H1 (cell line): ENCODE measurements around the gene PRKCZ. TPM values are rescaled to one million over a fixed set of nuclear protein-coding genes. Genes with fewer than 3 reads are reported as not detected.

Experiments
- CTCF ChIA-PET: fragments of 300-600 bp; sonication (Branson Sonifier 250); formaldehyde crosslinking; loops from one replicate; lab custom pipeline; 2021; ENCODE audit not compliant: partially characterized antibody; lab: Charles Lee
- POLR2A ChIA-PET: fragments of 300-600 bp; sonication (Branson Sonifier 250); formaldehyde crosslinking; loops from one replicate; lab custom pipeline; 2021; ENCODE audit warnings: inconsistent platforms; ENCODE audit not compliant: partially characterized antibody; lab: Charles Lee
- DNase-seq, 2 experiments: peaks; one replicate each; pipeline versions ENCODE4 v3.0.0 to v3.0.0-alpha.2; 2010 to 2022; ENCODE audit warnings: low spot score in 2 of 2, low read depth in 1 of 2, mixed read lengths in 1 of 2
- FAIRE-seq: peaks from 2 replicates; lab custom pipeline; 2011; peaks lifted over from hg19 to GRCh38; lab: Jason Lieb, UNC
- H2AFZ ChIP-seq: 2 replicates; pipeline ENCODE4 v1.8.1; 2012; ENCODE audit warnings: low read length, inconsistent platforms
- H2AK5ac ChIP-seq: 2 replicates; pipeline ENCODE4 v1.6.1; 2013; ENCODE audit warnings: low read depth, low read length
- H2BK120ac ChIP-seq: replicated peaks from 2 replicates; pipeline ENCODE3; 2013; ENCODE audit warnings: low read depth, low read length, inconsistent platforms
- H2BK12ac ChIP-seq: 2 replicates; pipeline ENCODE4 v1.6.1; 2013; ENCODE audit warnings: low read depth, low read length
- H2BK15ac ChIP-seq: 2 replicates; pipeline ENCODE4 v1.6.1; 2013; ENCODE audit warnings: low read length
- H2BK20ac ChIP-seq: 2 replicates; pipeline ENCODE4 v1.6.1; 2013; ENCODE audit warnings: low read length
- H2BK5ac ChIP-seq: 2 replicates; pipeline ENCODE4 v1.6.1; 2013; ENCODE audit warnings: low read depth, low read length
- H3K14ac ChIP-seq: 2 replicates; pipeline ENCODE4 v1.6.1; 2013; ENCODE audit warnings: inconsistent platforms; ENCODE audit not compliant: insufficient read length
- H3K18ac ChIP-seq: 2 replicates; pipeline ENCODE4 v1.6.1; 2013; ENCODE audit warnings: low read length; ENCODE audit errors: extremely low read depth
- H3K23ac ChIP-seq: 2 replicates; pipeline ENCODE4 v1.6.1; 2013; ENCODE audit warnings: inconsistent platforms; ENCODE audit not compliant: insufficient read length
- H3K23me2 ChIP-seq: 2 replicates; pipeline ENCODE4 v1.6.1; 2013; ENCODE audit warnings: low read depth, low read length
- H3K27ac ChIP-seq: 2 replicates; pipeline ENCODE4 v1.6.1; 2011; ENCODE audit warnings: low read depth, low read length, inconsistent platforms
- H3K27me3 ChIP-seq, 4 experiments: replicated peaks in 1 of 4; 1 replicate in 1 of 4; 2 replicates in 3 of 4; pipeline versions ENCODE4 v1.6.1 to v1.8.1; 2011 to 2013; ENCODE audit warnings: low read length in 3 of 4, mild to moderate bottlenecking in 3 of 4, inconsistent platforms in 2 of 4, mixed read lengths in 2 of 4, moderate library complexity in 1 of 4; ENCODE audit not compliant: control insufficient read depth in 3 of 4, insufficient read depth in 3 of 4; ENCODE audit errors: extremely low read depth in 1 of 4
- H3K36me3 ChIP-seq, 4 experiments: 2 replicates each; pipeline versions ENCODE4 v1.6.1 to v1.8.1; 2011 to 2013; ENCODE audit warnings: mild to moderate bottlenecking in 4 of 4, low read length in 3 of 4, moderate library complexity in 2 of 4, control low read depth in 1 of 4, inconsistent platforms in 1 of 4; ENCODE audit not compliant: insufficient read depth in 4 of 4, control insufficient read depth in 2 of 4
- H3K4ac ChIP-seq: replicated peaks from 2 replicates; pipeline ENCODE3; 2013; ENCODE audit warnings: low read length, low read depth, mixed read lengths, inconsistent platforms; ENCODE audit not compliant: insufficient read length
- H3K4me1 ChIP-seq, 4 experiments: replicated peaks in 1 of 4; 1 replicate in 1 of 4; 2 replicates in 3 of 4; pipeline versions ENCODE4 v1.6.1 to v1.8.1; 2011 to 2013; ENCODE audit warnings: low read length in 3 of 4, inconsistent platforms in 2 of 4, mixed read lengths in 1 of 4; ENCODE audit not compliant: insufficient read depth in 4 of 4, control insufficient read depth in 3 of 4
- H3K4me2 ChIP-seq, 2 experiments: 2 replicates each; pipeline versions ENCODE4 v1.6.1 to v1.8.1; 2011 to 2013; ENCODE audit warnings: low read depth in 2 of 2, low read length in 2 of 2, control low read depth in 1 of 2, inconsistent platforms in 1 of 2, mild to moderate bottlenecking in 1 of 2; ENCODE audit not compliant: insufficient read depth in 1 of 2
- H3K4me3 ChIP-seq, 4 experiments: fragments of 200-600, 300-600 bp in 1 of 4; sonication (generic), shearing (Covaris generic), sonication (Bioruptor Twin) in 1 of 4; 2 replicates each; pipeline versions ENCODE4 v1.5.1 to v1.8.1; 2011 to 2016; ENCODE audit warnings: low read length in 4 of 4, low read depth in 3 of 4, control low read depth in 2 of 4, inconsistent platforms in 2 of 4, mild to moderate bottlenecking in 2 of 4, mixed read lengths in 1 of 4, moderate library complexity in 1 of 4; ENCODE audit not compliant: insufficient read depth in 2 of 4; ENCODE audit errors: extremely low read depth in 1 of 4
- H3K56ac ChIP-seq: replicated peaks from 2 replicates; pipeline ENCODE3; 2013; ENCODE audit warnings: low read depth, mild to moderate bottlenecking, mixed read lengths, low read length, inconsistent platforms; ENCODE audit not compliant: insufficient read length
- H3K79me1 ChIP-seq: 2 replicates; pipeline ENCODE4 v1.6.1; 2013; ENCODE audit warnings: low read depth, low read length, control low read depth
- H3K79me2 ChIP-seq, 2 experiments: 2 replicates each; pipeline versions ENCODE4 v1.6.1 to v1.8.1; 2012 to 2013; ENCODE audit warnings: low read length in 2 of 2, mild to moderate bottlenecking in 2 of 2, inconsistent platforms in 1 of 2; ENCODE audit not compliant: insufficient read depth in 2 of 2, control insufficient read depth in 1 of 2
- H3K9ac ChIP-seq, 4 experiments: replicated peaks in 1 of 4; 1 replicate in 1 of 4; 2 replicates in 3 of 4; pipeline versions ENCODE4 v1.6.1 to v1.8.1; 2011 to 2013; ENCODE audit warnings: low read depth in 3 of 4, low read length in 3 of 4, control low read depth in 2 of 4, mild to moderate bottlenecking in 2 of 4, moderate library complexity in 2 of 4, inconsistent platforms in 1 of 4; ENCODE audit errors: extremely low read depth in 1 of 4
- H3K9me3 ChIP-seq, 2 experiments: 2 replicates each; pipeline versions ENCODE4 v1.6.1 to v1.8.1; 2012 to 2013; ENCODE audit warnings: mild to moderate bottlenecking in 2 of 2, moderate library complexity in 2 of 2, control low read depth in 1 of 2, inconsistent platforms in 1 of 2, low read depth in 1 of 2, low read length in 1 of 2, mixed read lengths in 1 of 2; ENCODE audit not compliant: insufficient read depth in 2 of 2
- H4K20me1 ChIP-seq, 2 experiments: replicated peaks in 1 of 2; 2 replicates each; pipeline versions ENCODE3 to v1.8.1; 2011 to 2013; ENCODE audit warnings: inconsistent platforms in 2 of 2, low read length in 2 of 2, mild to moderate bottlenecking in 1 of 2; ENCODE audit not compliant: insufficient read depth in 2 of 2, control insufficient read depth in 1 of 2
- H4K5ac ChIP-seq: 2 replicates; pipeline ENCODE4 v1.6.1; 2013; ENCODE audit warnings: low read length, low read depth, mixed read lengths, inconsistent platforms; ENCODE audit not compliant: insufficient read length
- H4K8ac ChIP-seq: 2 replicates; pipeline ENCODE4 v1.8.0; 2013; ENCODE audit warnings: mild to moderate bottlenecking, moderate library complexity, low read length, inconsistent platforms; ENCODE audit not compliant: insufficient read depth; ENCODE audit errors: extremely low read depth
- H4K91ac ChIP-seq: replicated peaks from 2 replicates; pipeline ENCODE3; 2013; ENCODE audit warnings: low read length, mixed read lengths, inconsistent platforms; ENCODE audit not compliant: insufficient read length
- CTBP2 ChIP-seq: IDR thresholded peaks from 2 replicates; pipeline ENCODE4 v1.7.0; 2011; ENCODE audit warnings: borderline replicate concordance, mild to moderate bottlenecking, moderate library complexity, mixed read lengths, low read length; ENCODE audit not compliant: insufficient read depth, insufficient read length
- EGR1 ChIP-seq: IDR thresholded peaks from 2 replicates; pipeline ENCODE4 v1.6.1; 2011; ENCODE audit warnings: low read depth, low read length, borderline replicate concordance
- NANOG ChIP-seq: IDR thresholded peaks from 2 replicates; pipeline ENCODE4 v1.6.1; 2011; ENCODE audit warnings: low read length, low read depth, mild to moderate bottlenecking, inconsistent platforms; ENCODE audit not compliant: insufficient read depth, poor library complexity, severe bottlenecking
- RNF2 ChIP-seq: fragments of 200-900, 300-1000 bp; sonication (generic); IDR thresholded peaks from 2 replicates; pipeline ENCODE4 v1.7.1; 2016; ENCODE audit warnings: borderline replicate concordance, low read depth, mild to moderate bottlenecking, antibody characterized with exemption, low read length; ENCODE audit not compliant: poor library complexity, severe bottlenecking; ENCODE audit errors: missing control alignments
- WGBS, 2 experiments: shearing (Covaris generic) in 1 of 2; methylation state at CpG; one replicate each; pipeline versions ENCODE4 v1.1.6 to v1.1.7; 2013 to 2015; ENCODE audit warnings: low lambda C conversion rate in 2 of 2, mixed read lengths in 2 of 2, inconsistent platforms in 1 of 2, low coverage in 1 of 2, missing lambda C conversion rate in 1 of 2; ENCODE audit not compliant: insufficient replicate concordance in 2 of 2, insufficient coverage in 1 of 2, insufficient read length in 1 of 2; ENCODE audit errors: extremely low coverage in 1 of 2, missing lambda C conversion rate in 1 of 2; 5-methylcytosine and 5-hydroxymethylcytosine counted together
- polyA plus RNA-seq, 7 experiments: library from polyadenylated mRNA; depleted of rRNA in 3 of 7; stranded (reverse) in 5 of 7; unstranded in 2 of 7; fragments of >200 nt in 5 of 7; fragments of 200-250 nt in 2 of 7; gene quantifications; 1 replicate in 5 of 7; 2 replicates in 1 of 7; 4 replicates in 1 of 7; pipeline versions ENCODE4 v1.2.1 to v1.2.3, GENCODE V29; 2011 to 2013; ENCODE audit warnings: missing spikeins in 2 of 7, mixed read lengths in 2 of 7
- total RNA-seq: library from RNA; stranded (reverse); fragmentation: NEBNext Ultra II Directional; extraction: Animal tissue kit (Norgen Biotek cat#: 25700); gene quantifications from 2 replicates; pipeline ENCODE4 v1.2.1, GENCODE V29; 2021

PRKCZ gene
- total and polyA plus RNA-seq, 2 of the 8 experiments (the other 6 are each of a cell fraction or from before 2014, with no cell fraction given) = 37.4 to 45.1 TPM

DNA sequence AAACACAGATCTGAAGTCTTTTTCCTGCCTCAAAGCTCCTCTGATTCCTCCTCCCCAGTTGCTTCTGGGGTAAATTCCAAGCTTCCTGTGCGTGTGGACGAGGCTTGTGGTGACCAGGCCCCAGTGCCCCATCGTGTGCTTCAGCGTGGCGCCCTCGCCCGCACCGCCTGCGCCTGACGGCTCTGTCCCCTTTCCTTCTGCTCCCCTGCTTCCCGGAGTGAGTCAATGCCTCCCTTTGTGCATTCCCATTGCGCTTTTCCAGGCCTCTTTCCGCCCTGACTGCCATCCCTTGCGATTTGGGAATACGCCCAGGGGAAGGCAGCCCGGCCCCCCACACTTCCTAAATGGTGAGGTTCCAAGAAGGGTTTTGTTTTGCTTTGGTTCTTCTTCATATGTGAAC is 108.1 kb downstream of the PRKCZ start:
- Histone ChIP-seq H2AFZ (no peak overlapping the region), H4K8ac (no peak overlapping the region), H3K36me3 (peaks cover 3 to 12% (median 4%) of the 10 kb centered on the region in 4 experiments; a peak in 4 of 8 replicates), H2AK5ac (no peak overlapping the region), H3K27me3 (no peaks in the 10 kb centered on the region), H3K18ac (no peak overlapping the region), H2BK12ac (no peak overlapping the region), H2BK120ac (no peak overlapping the region), H4K20me1 (peaks cover 0 to 10% of the 10 kb centered on the region in 2 experiments), H2BK20ac (no peak overlapping the region), H3K4ac (no peak overlapping the region), H3K9ac (no peak overlapping the region), H4K5ac (no peak overlapping the region), H2BK15ac (no peak overlapping the region), H3K27ac (no peak overlapping the region), H3K79me1 (peaks cover 3% of the 10 kb centered on the region; the same call in 1 of the 2 replicates), H3K56ac (no peak overlapping the region), H3K23me2 (peaks cover 9% of the 10 kb centered on the region; the same call in 1 of the 2 replicates), H3K4me3 (no peak overlapping the region), H3K23ac (no peak overlapping the region), H3K14ac (no peak overlapping the region), H4K91ac (no peak overlapping the region), H3K79me2 (peaks cover 0 to 4% of the 10 kb centered on the region in 2 experiments; a peak in 1 of 4 replicates), H2BK5ac (no peak overlapping the region), H3K9me3 (no peaks in the 10 kb centered on the region), H3K4me2 (no peak overlapping the region), H3K4me1 (no peaks in the 10 kb centered on the region)
- no peak for DNase-seq
- CTCF ChIA-PET = interaction anchor here (0.7 to 1.6 kb wide), 4 partner anchors 15 to 303 kb away, joined by 3 to 5 read pairs (median 4); no protein-coding TSS in a partner anchor
- WGBS, 2 experiments = 93% methylated on average over 16 of the region's 16 CpGs; no CpG with 5 or more reads in 1 of the 2 experiments
- FAIRE-seq = no peak
- POLR2A ChIA-PET = interaction anchor here (0.9 kb wide), 1 partner anchor 24 kb away, joined by 4 read pairs; no protein-coding TSS in a partner anchor
- TF ChIP-seq EGR1 (no peak), CTBP2 (no peak), RNF2 (no peak), NANOG (no peak)
